HG03095 (cell line): ENCODE results near the gene VIPR2.

ENCODE experiments used
- ATAC-seq: cut with Tn5 transposase; IDR thresholded peaks from one replicate; pipeline ENCODE4 v1.9.1; 2021; ENCODE audit warnings: moderate library complexity; ENCODE audit not compliant: unreplicated experiment

VIPR2 gene

DNA sequence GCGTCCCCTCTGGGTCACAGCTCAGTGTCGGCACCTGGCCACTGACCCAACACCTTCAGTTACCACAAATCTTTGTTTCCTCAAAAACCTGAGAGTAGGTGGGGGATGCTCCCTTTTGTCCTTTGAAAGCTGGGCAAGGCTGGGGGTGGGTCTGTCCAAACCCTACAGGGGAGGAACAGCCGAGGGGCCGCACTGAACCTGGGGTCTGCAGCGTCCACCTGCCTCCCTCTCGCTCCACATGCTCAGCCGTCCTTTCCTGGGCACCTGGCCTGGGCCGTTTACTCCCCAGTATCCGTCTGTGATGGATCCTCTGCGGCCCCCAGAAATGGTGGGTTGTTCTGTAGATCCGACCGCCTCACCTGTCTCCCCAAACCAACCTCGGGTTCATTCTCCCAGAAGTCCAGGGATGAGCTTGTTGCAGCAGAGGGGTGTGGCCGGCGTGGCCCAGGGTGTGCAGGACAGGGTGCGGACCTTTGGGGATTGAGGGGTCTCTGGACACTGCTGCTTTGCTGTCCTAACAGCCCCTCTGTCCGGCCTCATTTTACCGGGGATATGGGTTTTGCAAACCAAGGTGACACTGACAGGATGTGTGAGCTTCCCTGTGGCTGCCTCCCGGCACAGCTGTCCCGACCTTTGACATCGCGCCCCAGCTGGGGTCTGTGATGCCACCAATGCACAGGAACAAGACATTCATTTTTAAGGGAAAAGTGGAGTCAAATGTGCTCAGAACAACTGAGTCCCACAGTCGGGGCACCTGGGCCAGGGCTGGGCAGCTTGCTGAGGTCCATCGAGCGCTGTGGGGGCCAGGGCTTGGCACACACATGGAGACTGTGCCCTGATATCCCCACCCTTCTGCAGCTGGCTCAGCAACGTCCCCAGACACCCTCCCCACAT, 115.9 kb downstream of the VIPR2 start:
- ATAC-seq: no peak

- ATAC-seq: no peak
These were observed 116.7 kb downstream of the VIPR2 start for GRCh38 chr7:159027789-159028507.

- no peak for ATAC-seq
These were observed 117.4 kb downstream of the VIPR2 start for GRCh38 chr7:159027056-159027788.

DNA sequence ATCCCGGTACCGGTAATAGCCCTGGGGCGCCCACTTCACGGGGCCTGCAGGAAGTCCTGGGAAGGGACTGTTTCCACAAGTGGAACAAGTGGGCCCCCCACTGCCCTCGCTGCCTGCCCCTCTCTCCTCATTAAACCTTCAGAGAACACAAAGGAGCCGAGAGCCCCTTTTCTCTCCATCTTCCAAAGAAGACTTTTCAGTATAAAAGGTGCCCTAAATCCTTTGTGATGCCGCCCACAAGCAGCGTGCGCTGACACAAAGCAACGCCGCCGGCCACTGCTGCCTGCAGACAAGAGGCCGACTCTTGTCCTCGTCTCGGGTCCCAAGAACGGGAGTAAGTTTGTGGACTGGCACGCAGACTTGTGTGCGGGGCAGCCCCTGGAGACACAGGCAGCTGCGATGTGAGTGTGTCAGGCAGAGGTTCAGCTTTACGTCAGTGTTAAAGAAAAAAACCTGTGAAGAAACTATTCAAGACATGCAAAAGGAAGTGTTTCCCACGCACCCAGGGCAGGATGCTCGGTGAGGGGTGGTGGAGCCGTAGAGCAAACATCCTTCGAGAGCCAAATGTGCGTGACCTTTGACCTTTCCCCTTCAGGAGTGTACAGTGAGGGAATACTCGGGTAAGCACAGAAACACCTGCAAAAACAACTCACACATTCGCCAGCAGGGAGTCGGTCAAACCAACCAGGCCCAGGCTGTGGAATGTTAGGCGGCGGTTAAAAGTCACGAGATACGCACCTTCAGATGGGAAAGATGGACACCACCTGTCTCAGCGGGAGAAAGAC, 118.2 kb downstream of the VIPR2 start:
- no peak for ATAC-seq

- ATAC-seq: no peak
These were observed 119.4 kb downstream of the VIPR2 start for GRCh38 chr7:159025161-159025779.

GRCh38 chr7:159024280-159024951, 120.3 kb downstream of the VIPR2 start:
- no peak for ATAC-seq

GRCh38 chr7:159023746-159024145, 120.9 kb downstream of the VIPR2 start:
- no peak for ATAC-seq

DNA sequence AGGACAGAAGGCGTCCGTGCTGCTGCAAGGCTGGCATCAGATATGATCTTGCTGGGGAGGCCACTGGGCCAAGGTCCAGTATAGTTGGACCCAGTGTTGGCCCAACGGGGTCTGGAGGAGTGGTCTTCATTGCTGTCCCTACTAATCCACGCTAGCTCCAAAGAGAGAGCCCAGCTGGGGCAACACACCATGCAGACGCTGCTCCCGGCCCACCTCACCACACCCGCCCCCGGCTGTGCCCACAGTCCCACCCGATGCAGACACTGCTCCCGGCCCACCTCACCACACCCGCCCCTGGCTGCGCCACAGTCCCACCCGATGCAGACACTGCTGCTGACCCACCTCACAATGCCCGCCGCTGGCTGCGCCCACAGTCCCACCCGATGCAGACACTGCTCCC, 121.5 kb downstream of the VIPR2 start:
- no peak for ATAC-seq

- no peak for ATAC-seq
These were observed 122.3 kb downstream of the VIPR2 start for GRCh38 chr7:159022238-159022993.

GRCh38 chr7:159020987-159021386, 123.7 kb downstream of the VIPR2 start:
- no peak for ATAC-seq

- ATAC-seq: no peak
These were observed 125.6 kb downstream of the VIPR2 start for GRCh38 chr7:159019111-159019510.

DNA sequence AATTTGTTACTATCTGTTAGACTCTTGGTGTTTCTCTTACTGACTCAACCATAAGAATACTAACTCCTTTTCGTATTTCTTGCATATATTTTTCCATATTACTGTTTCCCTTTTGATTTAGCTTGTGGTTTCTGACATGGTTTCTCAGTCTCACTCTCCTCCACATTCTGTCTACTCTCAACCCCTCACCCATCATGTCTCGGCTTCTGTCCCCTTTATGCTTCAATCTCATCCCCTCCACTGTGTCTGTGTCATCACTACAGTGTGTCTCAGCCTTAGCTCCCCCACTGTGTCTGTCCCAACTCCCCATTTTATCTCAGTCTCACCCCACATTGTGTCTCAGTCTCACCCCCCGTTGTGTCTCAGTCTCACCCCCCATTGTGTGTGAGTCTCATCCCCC, 126.9 kb downstream of the VIPR2 start:
- ATAC-seq: no peak

GRCh38 chr7:159017210-159017609, 127.5 kb downstream of the VIPR2 start:
- no peak for ATAC-seq

GRCh38 chr7:159016591-159016990, 128.1 kb downstream of the VIPR2 start:
- ATAC-seq: no peak

- ATAC-seq: no peak
These were observed 128.9 kb downstream of the VIPR2 start for GRCh38 chr7:159015454-159016410.

- no peak for ATAC-seq
These were observed 129.6 kb downstream of the VIPR2 start for GRCh38 chr7:159015081-159015453.

DNA sequence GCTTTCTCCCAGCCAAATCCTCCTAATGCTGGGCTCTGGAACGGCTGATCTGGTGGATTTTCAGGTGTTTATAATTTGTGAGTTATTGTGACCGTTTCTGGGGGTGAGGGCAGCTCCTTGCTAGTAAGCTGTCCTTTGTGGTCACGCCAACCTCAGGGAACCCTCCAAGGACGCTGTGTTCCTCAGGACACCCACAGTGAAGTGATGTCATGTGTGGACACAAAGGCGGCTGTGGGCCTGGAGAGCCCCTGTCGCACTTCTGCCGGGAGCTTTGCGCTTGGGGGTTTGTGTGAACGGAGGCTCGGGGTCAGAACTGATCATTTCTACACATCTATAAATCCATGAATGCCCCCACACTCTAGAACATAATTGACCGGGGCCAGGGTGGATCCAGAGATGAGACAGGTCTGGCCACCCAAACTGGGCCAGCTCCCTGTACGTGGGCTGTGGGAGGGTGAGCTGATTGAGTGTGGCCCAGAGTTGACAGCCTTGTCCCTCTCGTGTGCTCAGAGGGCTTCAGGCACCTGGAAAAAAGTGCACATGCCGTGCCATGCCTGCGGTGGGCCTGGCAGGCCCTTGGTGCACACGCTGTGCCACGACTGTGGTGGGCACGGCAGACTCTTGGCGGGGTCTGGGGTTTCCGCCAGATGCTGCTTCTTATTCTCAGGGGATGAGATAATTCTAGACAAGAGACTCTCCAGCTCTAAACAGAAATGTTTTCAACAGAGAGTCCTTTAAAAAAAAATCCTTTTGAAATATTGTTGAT, 130.2 kb downstream of the VIPR2 start:
- no peak for ATAC-seq
